ENCODE data around the gene MEF2C. TPM values are rescaled to one million over a fixed set of nuclear protein-coding genes. Genes with fewer than 3 reads are reported as not detected.

The MEF2C gene
- total RNA-seq, 1 donor from 2014 or later, result 0.26 TPM

GRCh38 chr5:88884608-88884877 is 1.6 kb upstream of the MEF2C start:
- H3K27me3 Mint-ChIP-seq (ENCODE audit: insufficient read depth, low read depth), result peaks cover 10% of the 10 kb centered on the region
- Histone ChIP-seq H3K4me1 (peaks cover 10% of the 10 kb centered on the region), H3K9ac (no peak overlapping the region), H3K36me3 (no peaks in the 10 kb centered on the region), H3K79me2 (ENCODE audit: low read depth) (no peaks in the 10 kb centered on the region), H3K4me2 (peak overlapping the region; percentile 99), H4K20me1 (ENCODE audit: low read depth) (no peaks in the 10 kb centered on the region), H3F3A (ENCODE audit: low read depth) (peaks cover 38% of the 10 kb centered on the region), H3K27me3 (peaks cover 92% of the 10 kb centered on the region), H3K4me3 (peak overlapping the region; percentile 82), H3K9me3 (ENCODE audit: low read depth) (no peaks in the 10 kb centered on the region), H2AFZ (replicated peaks) (peak overlapping the region; percentile 85), H3K27ac (no peak overlapping the region)
- H3K4me3 Mint-ChIP-seq, result peak overlapping the region; percentile 94
- DNase-seq (ENCODE audit: low spot score), result no peak
- no peak overlapping the region for H3K27ac Mint-ChIP-seq
- no peaks in the 10 kb centered on the region for H3K9me3 Mint-ChIP-seq
- H3K4me1 Mint-ChIP-seq, result peaks cover 16% of the 10 kb centered on the region
- H3K36me3 Mint-ChIP-seq, result no peaks in the 10 kb centered on the region
- TF ChIP-seq EZH2 (IDR thresholded peaks at IDR 0.05) (peak; percentile 68), EZH2phosphoT487 (IDR thresholded peaks at IDR 0.05) (no peak), CTCF (IDR thresholded peaks at IDR 0.05) (no peak)

GRCh38 chr5:88883836-88884607 is 1.0 kb upstream of the MEF2C start:
- H3K27ac Mint-ChIP-seq, result peak overlapping the region; percentile 5
- Histone ChIP-seq H3F3A (ENCODE audit: low read depth) (peaks cover 38% of the 10 kb centered on the region), H3K4me1 (peaks cover 8% of the 10 kb centered on the region), H3K79me2 (ENCODE audit: low read depth) (no peaks in the 10 kb centered on the region), H4K20me1 (ENCODE audit: low read depth) (no peaks in the 10 kb centered on the region), H2AFZ (replicated peaks) (peak overlapping the region; percentile 85), H3K27ac (no peak overlapping the region), H3K9ac (no peak overlapping the region), H3K36me3 (no peaks in the 10 kb centered on the region), H3K4me3 (peak overlapping the region; percentile 82), H3K9me3 (ENCODE audit: low read depth) (no peaks in the 10 kb centered on the region), H3K27me3 (peaks cover 86% of the 10 kb centered on the region), H3K4me2 (peak overlapping the region; percentile 99)
- TF ChIP-seq CTCF (IDR thresholded peaks at IDR 0.05) (no peak), EZH2phosphoT487 (IDR thresholded peaks at IDR 0.05) (peak; percentile 78), EZH2 (IDR thresholded peaks at IDR 0.05) (peak; percentile 85)
- H3K4me1 Mint-ChIP-seq, result peaks cover 12% of the 10 kb centered on the region
- peak; percentile 81 for DNase-seq (ENCODE audit: low spot score)
- H3K36me3 Mint-ChIP-seq, result no peaks in the 10 kb centered on the region
- peak overlapping the region; percentile 94 for H3K4me3 Mint-ChIP-seq
- H3K27me3 Mint-ChIP-seq (ENCODE audit: insufficient read depth, low read depth), result peaks cover 9% of the 10 kb centered on the region
- no peaks in the 10 kb centered on the region for H3K9me3 Mint-ChIP-seq

- Mint-ChIP-seq H3K27me3 (ENCODE audit: insufficient read depth, low read depth) (peaks cover 9% of the 10 kb centered on the region), H3K36me3 (no peaks in the 10 kb centered on the region), H3K4me3 (peak overlapping the region; percentile 94), H3K4me1 (peaks cover 6% of the 10 kb centered on the region), H3K27ac (no peak overlapping the region), H3K9me3 (no peaks in the 10 kb centered on the region)
- DNase-seq (ENCODE audit: low spot score), result no peak
- H3K4me1 ChIP-seq, result peaks cover 8% of the 10 kb centered on the region
- no peak overlapping the region for H3K9ac ChIP-seq
- no peaks in the 10 kb centered on the region for H3K9me3 ChIP-seq (ENCODE audit: low read depth)
- TF ChIP-seq EZH2phosphoT487 (IDR thresholded peaks at IDR 0.05) (no peak), CTCF (IDR thresholded peaks at IDR 0.05) (no peak), EZH2 (IDR thresholded peaks at IDR 0.05) (no peak)
- H3K79me2 ChIP-seq (ENCODE audit: low read depth), result no peaks in the 10 kb centered on the region
- H3K36me3 ChIP-seq, result no peaks in the 10 kb centered on the region
- peak overlapping the region; percentile 85 for H2AFZ ChIP-seq (replicated peaks)
- H3K27ac ChIP-seq, result no peak overlapping the region
- peaks cover 71% of the 10 kb centered on the region for H3K27me3 ChIP-seq
- H3F3A ChIP-seq (ENCODE audit: low read depth), result peaks cover 31% of the 10 kb centered on the region
- H4K20me1 ChIP-seq (ENCODE audit: low read depth), result no peaks in the 10 kb centered on the region
- peak overlapping the region; percentile 82 for H3K4me3 ChIP-seq
- H3K4me2 ChIP-seq, result peak overlapping the region; percentile 99
Observed at GRCh38 chr5:88882276-88883038, 527 bp downstream of the MEF2C start.
